ENCODE data around the gene PPP6R2.
"Not testable (repeated sequence)": the region's sequence is repeated elsewhere in the genome, so short reads cannot be mapped to it uniquely, and the experiment has no call there.

Gene PPP6R2

DNA sequence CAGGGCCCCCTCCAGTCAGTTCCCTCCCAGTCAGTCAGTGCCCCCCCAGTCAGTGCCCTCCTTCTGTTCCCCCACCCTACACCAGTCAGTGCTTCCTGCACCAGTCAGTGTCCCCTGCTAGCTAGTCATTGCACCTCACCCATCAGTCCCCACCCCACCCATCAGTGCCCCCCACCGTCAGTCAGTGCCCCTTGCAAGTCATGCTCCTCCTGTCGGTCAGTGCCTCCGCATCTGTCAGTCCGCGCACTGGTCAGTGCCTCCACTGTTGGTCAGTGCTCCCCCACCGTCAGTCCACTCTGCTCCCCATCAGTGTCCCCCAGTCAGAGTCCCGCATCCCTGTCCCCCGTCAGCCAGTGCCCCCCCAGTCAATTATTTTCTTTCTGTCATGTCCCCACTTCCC, 3.3 kb downstream of the PPP6R2 start:
- DNase-seq (ENCODE audit: low read depth): no peak

DNA sequence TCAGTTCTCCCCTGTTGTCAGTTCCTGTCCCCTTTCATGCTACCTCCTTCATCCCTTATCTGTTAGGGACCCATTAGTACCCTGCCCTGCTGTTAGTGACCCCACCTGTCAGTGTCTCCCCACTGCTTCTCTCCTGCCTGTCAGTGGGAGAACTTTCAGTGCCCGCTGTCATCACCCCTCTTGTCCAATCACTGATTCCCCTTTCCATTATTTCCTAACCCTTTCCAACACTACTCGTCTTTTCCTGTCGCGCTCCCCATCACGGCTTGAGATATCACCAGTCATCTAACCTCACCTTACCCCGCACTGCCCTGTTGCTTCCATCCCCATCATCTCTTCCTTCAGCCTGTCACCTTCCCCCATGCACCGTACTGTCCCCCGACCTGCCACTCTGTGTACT, 4.0 kb downstream of the PPP6R2 start:
- no peak for DNase-seq (ENCODE audit: low read depth)

- no peak for DNase-seq (ENCODE audit: low read depth)
These were observed 4.9 kb downstream of the PPP6R2 start for GRCh38 chr22:50348058-50348457.

GRCh38 chr22:50356186-50356585, 13.1 kb downstream of the PPP6R2 start:
- DNase-seq (ENCODE audit: low read depth): no peak

- no peak for DNase-seq (ENCODE audit: low read depth)
These were observed 14.1 kb downstream of the PPP6R2 start for GRCh38 chr22:50357222-50357621.

- DNase-seq (ENCODE audit: low read depth): no peak
These were observed 14.6 kb downstream of the PPP6R2 start for GRCh38 chr22:50357756-50358155.

- DNase-seq (ENCODE audit: low read depth): no peak
These were observed 17.5 kb downstream of the PPP6R2 start for GRCh38 chr22:50360578-50360977.

GRCh38 chr22:50361222-50361621, 18.1 kb downstream of the PPP6R2 start:
- DNase-seq (ENCODE audit: low read depth): no peak

DNA sequence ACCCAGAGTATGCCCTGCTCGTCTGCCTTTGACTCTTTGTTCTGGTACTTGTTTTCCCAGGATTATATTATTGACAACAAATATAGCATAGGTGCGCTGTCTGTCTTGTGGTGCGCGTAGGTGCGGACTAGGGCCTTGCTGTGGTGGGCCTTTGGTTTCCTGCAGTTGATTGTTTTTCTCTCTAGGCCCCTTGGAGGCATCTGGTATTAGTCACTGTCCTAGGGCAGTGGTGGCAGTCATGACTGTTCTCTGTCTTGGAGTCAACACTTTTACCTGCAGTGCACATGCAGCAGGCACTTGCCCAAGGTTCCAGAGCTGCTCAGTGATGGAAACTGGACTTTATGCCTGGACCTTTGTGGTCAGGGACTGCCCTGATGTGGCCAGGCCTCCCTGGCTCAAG, 18.6 kb downstream of the PPP6R2 start:
- no peak for DNase-seq (ENCODE audit: low read depth)

- no peak for DNase-seq (ENCODE audit: low read depth)
These were observed 20.2 kb downstream of the PPP6R2 start for GRCh38 chr22:50363166-50363802.

GRCh38 chr22:50363803-50364194, 20.7 kb downstream of the PPP6R2 start:
- DNase-seq (ENCODE audit: low read depth): not testable (repeated sequence)

GRCh38 chr22:50367778-50368500, 24.8 kb downstream of the PPP6R2 start:
- no peak for DNase-seq (ENCODE audit: low read depth)

GRCh38 chr22:50371101-50371648, 28.0 kb downstream of the PPP6R2 start:
- DNase-seq (ENCODE audit: low read depth): no peak

DNA sequence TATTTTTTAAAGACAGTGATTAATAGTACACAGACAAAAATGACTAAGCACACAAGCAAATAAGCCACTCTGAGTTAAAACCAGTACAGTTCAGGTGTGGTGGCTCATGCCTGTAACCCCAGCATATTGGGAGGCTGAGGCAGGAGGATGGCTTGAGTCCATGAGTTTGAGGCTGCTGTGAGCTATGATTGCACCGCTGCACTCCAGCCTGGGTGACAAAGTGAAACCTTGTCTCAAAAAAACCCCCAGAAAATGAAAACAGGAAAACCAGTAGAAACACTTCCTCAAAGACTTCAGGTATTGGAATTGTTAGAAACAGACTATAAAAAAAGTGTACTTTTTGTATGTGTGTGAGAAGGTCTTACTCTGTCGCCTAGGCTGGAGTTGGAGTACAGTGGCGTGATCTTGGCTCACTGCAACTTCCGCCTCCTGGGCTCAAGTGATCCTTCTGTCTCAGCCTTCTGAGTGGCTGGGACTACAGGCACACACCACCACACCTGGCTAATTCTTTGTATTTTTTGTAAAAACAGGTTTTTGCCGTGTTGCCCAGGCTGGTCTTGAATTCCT, 33.0 kb downstream of the PPP6R2 start:
- no peak for DNase-seq (ENCODE audit: low read depth)

DNA sequence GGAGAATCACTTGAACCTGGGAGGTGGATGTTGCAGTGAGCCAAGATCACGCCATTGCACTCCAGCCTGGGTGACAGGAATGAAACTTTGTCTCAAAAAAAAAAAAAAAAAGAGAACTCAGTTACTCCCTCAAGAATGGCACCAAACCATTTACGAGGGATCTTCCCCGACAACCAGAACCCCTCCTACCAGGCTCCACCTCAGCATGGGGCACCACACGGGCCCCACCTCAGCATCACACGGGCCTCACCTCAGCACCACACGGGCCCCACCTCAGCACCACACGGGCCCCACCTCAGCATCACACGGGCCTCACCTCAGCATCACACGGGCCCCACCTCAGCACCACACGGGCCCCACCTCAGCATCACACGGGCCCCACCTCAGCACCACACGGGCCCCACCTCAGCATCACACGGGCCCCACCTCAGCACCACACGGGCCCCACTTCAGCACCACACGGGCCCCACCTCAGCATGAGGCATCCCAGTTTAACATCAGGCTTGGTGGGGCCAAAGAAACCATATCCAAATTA, 38.0 kb downstream of the PPP6R2 start:
- DNase-seq (ENCODE audit: low read depth): not testable (repeated sequence)

- no peak for DNase-seq (ENCODE audit: low read depth)
These were observed 53.7 kb downstream of the PPP6R2 start for GRCh38 chr22:50396751-50397370.

GRCh38 chr22:50397371-50398060, 54.4 kb downstream of the PPP6R2 start:
- not testable (repeated sequence) for DNase-seq (ENCODE audit: low read depth)

GRCh38 chr22:50398831-50399648, 55.9 kb downstream of the PPP6R2 start:
- no peak for DNase-seq (ENCODE audit: low read depth)

DNA sequence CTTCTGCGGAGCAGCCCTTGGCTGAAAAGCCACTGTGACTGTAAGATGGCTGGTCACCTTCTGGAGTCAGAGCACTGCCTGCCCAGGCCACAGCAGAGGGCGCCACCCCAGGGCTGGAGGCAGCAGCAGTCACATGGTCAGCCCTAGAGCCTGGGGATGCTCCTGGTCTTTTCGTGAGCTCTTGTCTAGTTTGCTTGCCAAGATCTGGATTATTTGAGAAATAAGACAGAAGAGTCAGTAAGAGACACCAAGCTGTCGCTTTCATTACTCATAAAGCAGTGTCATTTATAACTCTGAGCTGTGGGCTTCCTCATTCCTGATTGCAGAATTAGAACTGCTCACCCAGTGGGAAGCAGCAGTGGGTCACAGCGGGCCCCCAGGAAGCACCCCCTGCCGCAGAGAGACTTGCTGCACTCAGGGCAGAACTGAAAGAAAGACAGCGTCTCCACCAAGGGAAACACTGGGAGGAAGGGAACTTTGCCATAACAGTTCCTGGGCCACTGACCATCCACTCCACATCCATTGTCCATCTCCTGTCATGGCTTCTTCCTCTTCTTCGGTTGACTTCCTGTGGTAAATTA, 56.7 kb downstream of the PPP6R2 start:
- peak; percentile 6 for DNase-seq (ENCODE audit: low read depth)

DNA sequence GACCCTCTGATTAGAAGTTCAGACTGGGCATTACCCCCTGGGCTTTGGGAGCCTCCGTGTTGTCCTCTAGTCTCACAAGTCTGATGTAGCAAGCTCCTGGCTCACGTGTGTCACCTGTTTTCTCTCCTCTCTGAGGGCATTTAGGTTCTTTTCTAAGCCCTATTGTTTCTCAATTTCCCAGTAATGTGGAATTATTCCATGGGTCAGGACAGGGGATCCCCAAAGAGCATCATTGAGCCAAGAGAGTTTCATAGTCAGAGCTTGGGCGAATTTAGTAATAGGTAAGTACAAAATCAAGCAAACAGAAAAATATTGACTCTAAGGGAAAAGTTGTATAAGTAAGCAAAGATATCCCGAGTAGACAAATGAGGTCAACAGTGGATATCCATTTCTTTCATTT, 57.3 kb downstream of the PPP6R2 start:
- no peak for DNase-seq (ENCODE audit: low read depth)

DNA sequence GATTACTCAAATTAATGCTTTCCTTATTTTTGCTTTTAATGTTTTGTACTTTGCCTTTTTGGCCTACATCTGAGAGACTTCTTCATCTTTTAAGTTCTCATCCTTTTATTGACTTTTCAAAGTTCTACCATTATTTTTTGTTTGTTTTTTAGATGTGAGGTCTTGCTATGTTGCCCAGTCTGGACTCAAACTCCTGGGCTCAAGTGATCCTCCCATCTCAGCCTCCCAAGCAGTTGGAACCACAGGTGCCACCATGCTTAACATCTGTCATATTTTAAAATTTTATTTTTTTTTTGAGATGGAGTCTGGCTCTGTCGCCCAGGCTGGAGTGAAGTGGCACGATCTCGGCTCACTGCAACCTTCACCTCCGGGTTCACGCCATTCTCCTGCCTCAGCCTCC, 57.8 kb downstream of the PPP6R2 start:
- DNase-seq (ENCODE audit: low read depth): no peak

Data from GM04503 (cell line).